PC-3 (cell line): ENCODE measurements around the gene TMEM51. TPM values are rescaled to one million over a fixed set of nuclear protein-coding genes. Genes with fewer than 3 reads are reported as not detected.

ENCODE experiments used
- ATAC-seq: fragments of 200-7000 bp; cut with Tn5 transposase; 2 replicates; pipeline ENCODE4 v1.9.1; 2020; ENCODE audit warnings: mild to moderate bottlenecking, moderate library complexity
- BruUV-seq: library from RNA; stranded (reverse); fragments of 400-500 nt; replicated peaks from 2 replicates; lab custom pipeline; 2021; lab: Mats Ljungman, UMichigan
- CTCF ChIA-PET: fragments of 300-600 bp; sonication (Branson Sonifier 250); formaldehyde crosslinking; loops from one replicate; lab custom pipeline; 2022; ENCODE audit warnings: antibody characterized with exemption; lab: Charles Lee
- POLR2A ChIA-PET: fragments of 300-600 bp; sonication (Branson Sonifier 250); formaldehyde crosslinking; loops from one replicate; lab custom pipeline; 2022; ENCODE audit warnings: antibody characterized with exemption; ENCODE audit not compliant: unreplicated experiment; lab: Charles Lee
- DNase-seq: peaks from one replicate; pipeline ENCODE4 v3.0.0-alpha.2; 2015
- H2AFZ ChIP-seq: fragments of 300-600 bp; sonication (generic); 2 replicates; pipeline ENCODE4 v1.6.0; 2016; ENCODE audit warnings: antibody characterized with exemption, low read length
- H3F3A ChIP-seq: fragments of 300-600 bp; sonication (generic); one replicate; pipeline ENCODE4 v1.6.0; 2017; ENCODE audit warnings: antibody characterized with exemption, low read length, control low read depth, mild to moderate bottlenecking; ENCODE audit not compliant: unreplicated experiment
- H3K27ac ChIP-seq: fragments of 300-600 bp; sonication (generic); 2 replicates; pipeline ENCODE4 v1.5.1; 2016; ENCODE audit warnings: mild to moderate bottlenecking, low read length
- H3K27me3 ChIP-seq: fragments of 300-600 bp; sonication (generic); 2 replicates; pipeline ENCODE4 v1.6.1; 2016; ENCODE audit warnings: low read length, mixed read lengths
- H3K36me3 ChIP-seq: fragments of 300-600 bp; sonication (generic); 2 replicates; pipeline ENCODE4 v1.6.1; 2016; ENCODE audit warnings: low read depth, mixed run types, low read length, mixed read lengths
- H3K4me1 ChIP-seq: fragments of 300-600 bp; sonication (generic); 2 replicates; pipeline ENCODE4 v1.5.1; 2016; ENCODE audit warnings: low read length; ENCODE audit not compliant: insufficient read depth
- H3K4me2 ChIP-seq: fragments of 300-600 bp; sonication (generic); 2 replicates; pipeline ENCODE4 v1.6.0; 2016; ENCODE audit warnings: low read length
- H3K4me3 ChIP-seq: fragments of 300-600 bp; sonication (generic); 2 replicates; pipeline ENCODE4 v1.5.1; 2016; ENCODE audit warnings: mild to moderate bottlenecking, low read length, mixed read lengths
- H3K79me2 ChIP-seq: fragments of 300-600 bp; sonication (generic); 2 replicates; pipeline ENCODE4 v1.6.1; 2017; ENCODE audit warnings: low read length, mixed read lengths
- H3K9ac ChIP-seq: fragments of 300-600 bp; sonication (generic); 2 replicates; pipeline ENCODE4 v1.6.0; 2016; ENCODE audit warnings: mild to moderate bottlenecking, low read length
- H3K9me2 ChIP-seq: fragments of 300-600 bp; sonication (generic); replicated peaks from 2 replicates; pipeline ENCODE4 v1.6.1; 2016; ENCODE audit warnings: mixed run types, low read length, mixed read lengths
- H3K9me3 ChIP-seq: fragments of 300-600 bp; sonication (generic); 2 replicates; pipeline ENCODE4 v1.6.1; 2016; ENCODE audit warnings: low read length, mixed read lengths
- H4K20me1 ChIP-seq: fragments of 300-600 bp; sonication (generic); 2 replicates; pipeline ENCODE4 v1.6.1; 2016; ENCODE audit warnings: low read length, mixed read lengths
- CTCF ChIP-seq: fragments of 300-600 bp; sonication (generic); conservative IDR thresholded peaks from 2 replicates; pipeline ENCODE4 v1.5.1; 2017; ENCODE audit warnings: antibody characterized with exemption, low read depth, mild to moderate bottlenecking, low read length
- EZH2 ChIP-seq: fragments of 300-600 bp; sonication (generic); IDR thresholded peaks from one replicate; pipeline ENCODE4 v1.6.1; 2017; ENCODE audit warnings: antibody characterized with exemption, mild to moderate bottlenecking, low read length; ENCODE audit not compliant: unreplicated experiment
- EZH2phosphoT487 ChIP-seq: fragments of 300-600 bp; sonication (generic); IDR thresholded peaks from 2 replicates; pipeline ENCODE4 v1.6.1; 2018; ENCODE audit warnings: mild to moderate bottlenecking, antibody characterized with exemption, low read length, borderline replicate concordance
- intact Hi-C: fragments of 100-400 bp; cut with micrococcal nuclease; formaldehyde crosslinking; loops from 2 replicates; pipeline ENCODE4 v1.9.0; 2023
- total RNA-seq: library from RNA; depleted of rRNA; stranded (reverse); fragments of >200 nt; gene quantifications from 2 replicates; pipeline ENCODE4 v1.2.3, GENCODE V29; 2014

The TMEM51 gene
- total RNA-seq, 1 experiment from 2014 or later, result 20.8 TPM

- Histone ChIP-seq H4K20me1 (no peaks in the 10 kb centered on the region), H3K4me2 (no peak overlapping the region), H3K4me1 (no peaks in the 10 kb centered on the region), H3K9ac (no peak overlapping the region), H3K36me3 (no peaks in the 10 kb centered on the region), H3K27me3 (no peaks in the 10 kb centered on the region; the same call in 1 of the 2 replicates), H3K79me2 (no peaks in the 10 kb centered on the region), H3K9me2 (no peaks in the 10 kb centered on the region), H3F3A (no peaks in the 10 kb centered on the region), H2AFZ (no peak overlapping the region), H3K4me3 (no peak overlapping the region), H3K9me3 (no peaks in the 10 kb centered on the region), H3K27ac (no peak overlapping the region)
- no TSS peak for BruUV-seq
- CTCF ChIA-PET, result interaction anchor here (0.9 kb wide), 1 partner anchor 25 kb away, joined by 3 read pairs; no protein-coding TSS in a partner anchor
- intact Hi-C loops, result no loop called here
- ATAC-seq (no peak), DNase-seq (no peak)
- no peak for TF ChIP-seq CTCF
- no peak for TF ChIP-seq EZH2phosphoT487
- TF ChIP-seq EZH2, result no peak
- POLR2A ChIA-PET, result interaction anchor here (0.6 kb wide), 1 partner anchor 17 kb away, joined by 3 read pairs; no protein-coding TSS in a partner anchor
Observed at GRCh38 chr1:15248216-15248615, 94.7 kb downstream of the TMEM51 start.

- intact Hi-C loops, result no loop called here
- Histone ChIP-seq H3K27ac (no peak overlapping the region), H2AFZ (no peak overlapping the region), H3F3A (no peaks in the 10 kb centered on the region), H3K4me2 (no peak overlapping the region), H3K9me3 (no peaks in the 10 kb centered on the region), H3K4me3 (no peak overlapping the region), H3K9me2 (no peaks in the 10 kb centered on the region), H3K27me3 (no peaks in the 10 kb centered on the region; the same call in 1 of the 2 replicates), H3K4me1 (no peaks in the 10 kb centered on the region), H3K79me2 (no peaks in the 10 kb centered on the region), H3K36me3 (no peaks in the 10 kb centered on the region), H4K20me1 (no peaks in the 10 kb centered on the region), H3K9ac (no peak overlapping the region)
- ChIA-PET CTCF (interaction anchor here (0.6 kb wide), 1 partner anchor 17 kb away, joined by 3 read pairs; no protein-coding TSS in a partner anchor), POLR2A (no interaction called here)
- ATAC-seq (no peak), DNase-seq (no peak)
- no TSS peak for BruUV-seq
- no peak for TF ChIP-seq EZH2phosphoT487
- no peak for TF ChIP-seq EZH2
- no peak for TF ChIP-seq CTCF
Observed at GRCh38 chr1:15249081-15249480, 95.5 kb downstream of the TMEM51 start.
